Colonic mucosa (tissue), 4 donors: Measurements from ENCODE around the gene ASB3. TPM values are rescaled to one million over a fixed set of nuclear protein-coding genes. Genes with fewer than 3 reads are reported as not detected.

Experiments
- DNase-seq: peaks from one replicate; pipeline ENCODE4 v3.0.0-alpha.2; 2020
- H3K27ac ChIP-seq: fragments of 200-600 bp; one replicate; pipeline ENCODE4 v1.8.0; 2021
- H3K27me3 ChIP-seq: fragments of 200-600 bp; one replicate; pipeline ENCODE4 v1.8.0; 2021
- H3K36me3 ChIP-seq: fragments of 200-600 bp; one replicate; pipeline ENCODE4 v1.8.0; 2021
- H3K4me1 ChIP-seq: fragments of 200-600 bp; one replicate; pipeline ENCODE4 v1.8.0; 2021; ENCODE audit warnings: mild to moderate bottlenecking
- H3K4me3 ChIP-seq: fragments of 200-600 bp; one replicate; pipeline ENCODE4 v1.8.0; 2021
- H3K9ac ChIP-seq, 2 donors: one replicate each; pipeline ENCODE4 v1.7.0; 2013; ENCODE audit warnings: control low read depth in 2 of 2, low read depth in 2 of 2, low read length in 2 of 2
- H3K9me3 ChIP-seq: fragments of 200-600 bp; one replicate; pipeline ENCODE4 v1.8.0; 2021
- intact Hi-C: fragments of 100-400 bp; cut with DNase I; formaldehyde crosslinking; loops from one replicate; pipeline ENCODE4 v1.14.1; 2022
- total RNA-seq, 2 donors: library from RNA; stranded (reverse); fragmentation: NEBNext Ultra II Directional in 1 of 2; extraction: Animal tissue kit (Norgen Biotek cat#: 25700) in 1 of 2; gene quantifications; one replicate each; pipeline ENCODE4 v1.2.1, GENCODE V29; 2021
- TF ChIP-seq, protein P1 (sequence below): fragments of 200-600 bp; IDR thresholded peaks from one replicate; pipeline ENCODE4 v1.8.0; 2022; ENCODE audit warnings: antibody characterized with exemption, mild to moderate bottlenecking
- donor health status: healthy.
- donor health status: DM: no; HTN: no; CAD: no.
- donor health status: DM: no; HTN: no; CAD: no.

Gene ASB3
- total RNA-seq, 2 donors from 2014 or later: 9.9 to 12.3 TPM

DNA sequence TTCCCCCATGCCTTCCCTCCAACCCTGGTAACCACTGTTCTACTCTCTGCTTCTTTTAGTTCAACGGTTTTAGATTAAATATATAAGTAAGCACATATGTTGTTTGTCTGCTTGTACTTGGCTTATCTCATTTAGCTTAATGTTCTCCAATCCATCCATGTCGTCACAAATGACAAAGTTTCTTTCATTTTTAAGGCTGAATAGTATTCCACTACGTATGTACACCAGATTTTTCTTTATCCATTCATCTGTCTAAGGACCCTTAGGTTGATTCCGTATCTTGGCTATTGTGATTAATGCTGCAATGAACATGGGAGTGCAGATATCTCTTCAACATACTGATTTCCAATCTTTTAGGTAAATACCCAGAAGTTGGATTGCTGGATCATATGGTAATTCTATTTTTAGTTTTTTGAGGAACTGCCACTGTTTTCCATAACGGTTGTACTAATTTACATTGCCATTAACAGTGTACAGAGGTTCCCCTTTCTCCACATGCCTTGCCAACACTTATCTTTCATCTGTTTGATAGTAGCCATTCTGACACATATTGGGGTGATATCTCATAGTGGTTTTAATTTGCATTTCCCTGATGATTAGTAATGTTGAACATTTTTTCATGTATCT lies 8.1 kb downstream of the ASB3 start:
- TF ChIP-seq, protein P1, sequence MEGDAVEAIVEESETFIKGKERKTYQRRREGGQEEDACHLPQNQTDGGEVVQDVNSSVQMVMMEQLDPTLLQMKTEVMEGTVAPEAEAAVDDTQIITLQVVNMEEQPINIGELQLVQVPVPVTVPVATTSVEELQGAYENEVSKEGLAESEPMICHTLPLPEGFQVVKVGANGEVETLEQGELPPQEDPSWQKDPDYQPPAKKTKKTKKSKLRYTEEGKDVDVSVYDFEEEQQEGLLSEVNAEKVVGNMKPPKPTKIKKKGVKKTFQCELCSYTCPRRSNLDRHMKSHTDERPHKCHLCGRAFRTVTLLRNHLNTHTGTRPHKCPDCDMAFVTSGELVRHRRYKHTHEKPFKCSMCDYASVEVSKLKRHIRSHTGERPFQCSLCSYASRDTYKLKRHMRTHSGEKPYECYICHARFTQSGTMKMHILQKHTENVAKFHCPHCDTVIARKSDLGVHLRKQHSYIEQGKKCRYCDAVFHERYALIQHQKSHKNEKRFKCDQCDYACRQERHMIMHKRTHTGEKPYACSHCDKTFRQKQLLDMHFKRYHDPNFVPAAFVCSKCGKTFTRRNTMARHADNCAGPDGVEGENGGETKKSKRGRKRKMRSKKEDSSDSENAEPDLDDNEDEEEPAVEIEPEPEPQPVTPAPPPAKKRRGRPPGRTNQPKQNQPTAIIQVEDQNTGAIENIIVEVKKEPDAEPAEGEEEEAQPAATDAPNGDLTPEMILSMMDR: no peak
- intact Hi-C loops: no loop called here
- no peak for DNase-seq
- Histone ChIP-seq H3K4me1 (no peaks in the 10 kb centered on the region), H3K9me3 (no peaks in the 10 kb centered on the region), H3K27ac (no peak overlapping the region), H3K27me3 (no peaks in the 10 kb centered on the region), H3K9ac (no peak overlapping the region), H3K4me3 (no peak overlapping the region), H3K36me3 (no peaks in the 10 kb centered on the region)

DNA sequence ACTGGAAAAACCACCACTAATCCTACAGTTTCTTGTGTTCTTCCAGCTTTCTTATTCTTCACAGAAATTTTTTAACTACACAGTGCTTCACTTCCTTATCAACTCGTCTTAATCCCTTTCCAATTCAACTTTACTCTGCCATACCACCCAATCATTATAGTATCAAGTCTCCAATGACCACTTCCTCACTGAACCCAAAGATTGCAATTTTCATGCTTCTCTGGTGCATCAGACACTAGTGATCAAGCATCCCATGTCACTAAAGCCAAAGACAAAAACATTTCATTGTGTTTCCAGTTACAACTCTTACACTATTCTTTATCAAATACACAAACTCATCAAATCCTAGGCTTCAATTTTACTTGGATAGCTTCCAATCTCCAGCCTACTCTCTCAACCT lies 9.6 kb downstream of the ASB3 start:
- H3K9ac ChIP-seq: no peak overlapping the region
- H3K4me1 ChIP-seq: no peaks in the 10 kb centered on the region
- H3K36me3 ChIP-seq: no peaks in the 10 kb centered on the region
- no peak overlapping the region for H3K4me3 ChIP-seq
- H3K9me3 ChIP-seq: no peaks in the 10 kb centered on the region
- no peak overlapping the region for H3K27ac ChIP-seq
- intact Hi-C loops: no loop called here
- no peaks in the 10 kb centered on the region for H3K27me3 ChIP-seq
- TF ChIP-seq, protein P1: no peak
- DNase-seq: no peak

DNA sequence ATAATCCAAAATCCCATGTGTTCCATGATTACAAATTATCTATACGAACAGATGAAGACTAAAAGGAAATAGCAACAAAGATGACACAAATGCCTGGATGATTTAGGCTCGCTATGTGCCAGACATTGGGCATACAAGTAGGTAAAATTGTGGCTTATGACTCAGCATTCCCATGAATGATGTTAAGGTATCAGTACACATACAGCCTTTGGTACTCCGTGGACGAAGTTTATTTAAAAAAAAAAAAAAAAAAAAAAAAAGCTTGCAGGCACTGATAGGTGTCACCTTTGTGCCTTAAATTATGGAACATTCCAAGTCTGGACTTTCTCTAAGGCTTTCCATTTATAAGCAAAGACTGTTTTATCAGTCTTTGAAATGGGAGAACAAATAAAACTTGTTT lies 16.5 kb downstream of the ASB3 start:
- Histone ChIP-seq H3K9me3 (no peaks in the 10 kb centered on the region), H3K4me1 (no peaks in the 10 kb centered on the region), H3K27ac (no peak overlapping the region), H3K9ac (no peak overlapping the region), H3K27me3 (no peaks in the 10 kb centered on the region), H3K4me3 (no peak overlapping the region), H3K36me3 (no peaks in the 10 kb centered on the region)
- no peak for DNase-seq
- intact Hi-C loops: no loop called here
- TF ChIP-seq, protein P1: no peak

DNA sequence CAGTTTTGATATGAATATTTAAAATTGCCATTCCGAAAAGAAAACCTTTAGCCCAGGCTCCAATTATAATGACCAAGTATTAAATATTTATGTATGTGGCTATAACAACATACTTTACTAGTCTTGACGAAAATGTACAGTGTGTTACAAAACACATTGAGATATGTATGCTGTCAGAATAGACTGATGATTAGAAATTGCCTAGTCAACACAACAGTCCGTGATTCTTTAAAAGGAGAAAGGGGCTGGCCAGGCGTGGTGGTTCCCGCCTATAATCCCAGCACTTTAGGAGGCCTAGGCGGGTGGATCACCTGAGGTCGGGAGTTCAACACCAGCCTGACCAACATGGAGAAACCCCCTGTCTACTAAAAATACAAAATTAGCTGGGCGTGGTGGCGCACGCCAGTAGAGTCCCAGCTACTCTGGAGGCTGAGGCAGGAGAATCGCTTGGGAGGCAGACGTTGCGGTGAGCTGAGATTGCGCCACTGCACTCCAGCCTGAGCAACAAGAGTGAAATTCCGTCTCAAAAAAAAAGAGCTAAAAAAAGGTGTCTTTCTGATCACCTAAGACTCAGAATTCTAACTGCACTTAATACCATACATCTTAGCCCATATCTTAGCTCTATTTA lies 17.3 kb downstream of the ASB3 start:
- no peak overlapping the region for H3K27ac ChIP-seq
- no peak overlapping the region for H3K9ac ChIP-seq
- no peaks in the 10 kb centered on the region for H3K4me1 ChIP-seq
- DNase-seq: no peak
- H3K4me3 ChIP-seq: no peak overlapping the region
- no peaks in the 10 kb centered on the region for H3K9me3 ChIP-seq
- TF ChIP-seq, protein P1: no peak
- H3K36me3 ChIP-seq: no peaks in the 10 kb centered on the region
- H3K27me3 ChIP-seq: no peaks in the 10 kb centered on the region
- intact Hi-C loops: no loop called here

DNA sequence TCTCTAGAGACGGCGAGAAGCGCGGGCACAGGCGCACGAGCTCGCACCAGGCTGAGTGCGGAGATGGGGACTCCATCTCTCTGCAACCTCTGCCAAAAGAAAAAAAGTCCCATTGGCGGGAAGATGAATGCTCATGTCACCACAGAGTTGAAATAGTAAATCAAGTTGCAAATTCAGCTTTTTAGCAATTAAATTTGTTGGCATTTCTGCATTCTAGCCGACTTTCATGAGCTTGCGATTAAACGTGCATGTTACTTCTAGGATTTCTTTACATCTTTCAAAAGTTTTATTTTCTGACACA lies 18.6 kb downstream of the ASB3 start:
- H3K36me3 ChIP-seq: peaks cover 5% of the 10 kb centered on the region
- DNase-seq: no peak
- TF ChIP-seq, protein P1: no peak
- H3K27me3 ChIP-seq: no peaks in the 10 kb centered on the region
- no peaks in the 10 kb centered on the region for H3K4me1 ChIP-seq
- intact Hi-C loops: no loop called here
- peak overlapping the region; percentile 54 for H3K27ac ChIP-seq
- H3K9me3 ChIP-seq: no peaks in the 10 kb centered on the region
- H3K4me3 ChIP-seq: peak overlapping the region; percentile 67
- H3K9ac ChIP-seq: peak overlapping the region; percentile 53 to 61
